NCI-H128 (cell line): ENCODE results near the gene PPP6R2.

Source experiments
- DNase-seq: peaks from one replicate; lab custom pipeline; 2025; ENCODE audit not compliant: unreplicated experiment; lab: John Stamatoyannopoulos, UW

PPP6R2 gene

GRCh38 chr22:50482107-50483074, 139.3 kb downstream of the PPP6R2 start:
- no peak for DNase-seq

GRCh38 chr22:50483106-50483505, 140.0 kb downstream of the PPP6R2 start:
- no peak for DNase-seq

GRCh38 chr22:50483556-50483955, 140.4 kb downstream of the PPP6R2 start:
- no peak for DNase-seq

- no peak for DNase-seq
Measured at GRCh38 chr22:50483977-50484853, 141.1 kb downstream of the PPP6R2 start.

- no peak for DNase-seq
Measured at GRCh38 chr22:50485221-50486131, 142.3 kb downstream of the PPP6R2 start.

GRCh38 chr22:50486561-50487289, 143.6 kb downstream of the PPP6R2 start, which contains the start of gene MIOX:
MIOX (plus strand) TSS chr22:50486859; CDS start chr22:50486898, 39 bp downstream.
- DNase-seq, result no peak

GRCh38 chr22:50487290-50488005, 144.3 kb downstream of the PPP6R2 start:
- no peak for DNase-seq

- no peak for DNase-seq
Measured at GRCh38 chr22:50488006-50488677, 145.0 kb downstream of the PPP6R2 start.

GRCh38 chr22:50488886-50489285, 145.8 kb downstream of the PPP6R2 start:
- no peak for DNase-seq

GRCh38 chr22:50489363-50490243, 146.5 kb downstream of the PPP6R2 start:
- DNase-seq, result no peak

- DNase-seq, result no peak
Measured at GRCh38 chr22:50490531-50491308, 147.6 kb downstream of the PPP6R2 start.
